Measurements from ENCODE around the gene SH3RF3.

DNA sequence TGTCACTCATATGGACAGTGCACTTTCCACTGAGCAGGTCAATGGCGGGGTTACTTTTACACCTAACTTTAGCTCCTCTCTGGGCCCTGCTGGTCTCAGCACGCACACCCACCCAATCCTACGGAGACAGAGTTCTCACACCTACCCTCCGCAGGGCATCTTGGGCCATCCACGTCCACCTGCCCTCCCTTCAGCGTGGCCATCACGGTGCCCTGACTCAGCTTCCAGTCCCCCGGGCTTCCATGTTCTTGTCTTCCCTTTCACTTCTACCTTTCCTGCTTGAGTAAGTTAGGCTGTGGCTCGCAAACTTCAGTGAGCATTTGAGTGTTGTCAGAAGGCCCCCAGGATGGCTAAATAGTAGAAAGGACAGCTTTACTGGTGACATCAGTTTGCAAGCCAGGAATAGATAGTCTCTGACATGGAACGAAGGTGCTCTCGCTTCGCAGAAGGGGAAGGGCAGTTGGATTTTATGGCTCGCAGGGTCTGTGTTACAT lies 252.4 kb downstream of the SH3RF3 start:
- TF ChIP-seq POLR2A (IDR thresholded peaks at IDR 0.05; ENCODE audit: low read length) (no peak), GATA1 (IDR thresholded peaks at IDR 0.05; ENCODE audit: low read depth, low read length) (no peak)
